ENCODE data around the gene TTC34. TPM values are rescaled to one million over a fixed set of nuclear protein-coding genes. Genes with fewer than 3 reads are reported as not detected.

The TTC34 gene
- total RNA-seq, 2 donors from 2014 or later: under 0.01 to 0.52 TPM

DNA sequence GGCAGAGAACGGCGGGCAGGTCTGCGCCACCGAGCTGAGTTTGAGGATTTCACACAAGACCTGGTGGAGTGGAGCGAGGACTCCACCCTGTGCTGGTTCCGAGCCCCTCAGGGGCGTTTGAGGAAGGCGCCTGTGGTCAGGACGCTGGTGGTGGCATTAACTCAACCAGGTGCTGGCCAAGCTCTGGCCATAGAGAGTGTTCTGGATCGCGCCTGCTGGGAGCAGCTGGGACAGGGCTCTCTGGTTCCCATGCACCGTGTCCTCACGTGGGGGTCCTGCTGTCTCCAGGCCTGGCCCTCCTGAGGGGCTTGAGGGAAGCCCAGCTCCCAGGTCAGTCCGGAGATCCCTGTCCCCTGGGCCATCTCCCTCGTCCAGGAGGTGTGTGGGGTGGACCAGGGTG lies 24.8 kb upstream of the TTC34 start:
- DNase-seq (no peak), ATAC-seq (no peak)
- no peak overlapping the region for H3K27ac ChIP-seq
- H3K27me3 ChIP-seq: no peaks in the 10 kb centered on the region
- H3K4me1 ChIP-seq: peaks cover 5% of the 10 kb centered on the region
- H3K4me3 ChIP-seq: no peak overlapping the region
- H3K9me3 ChIP-seq: no peaks in the 10 kb centered on the region
- intact Hi-C loops (cut with DNase I): no loop called here
- H3K36me3 ChIP-seq (replicated peaks in 1 of 2; ENCODE audit: insufficient read depth in 1 of 2, low read depth in 2 of 2): no peaks in the 10 kb centered on the region
- WGBS, 2 donors: 70% methylated on average over 14 of the region's 15 CpGs; no CpG with 5 or more reads in 1 of the 2 donors
- TF ChIP-seq POLR2A (IDR thresholded peaks at IDR 0.05) (no peak), CTCF (IDR thresholded peaks at IDR 0.05) (no peak)

GRCh38 chr1:2825487-2826189 lies 24.1 kb upstream of the TTC34 start:
- Histone ChIP-seq H3K27ac (no peak overlapping the region), H3K9me3 (no peaks in the 10 kb centered on the region), H3K4me1 (peaks cover 5% of the 10 kb centered on the region), H3K36me3 (replicated peaks in 1 of 2; ENCODE audit: insufficient read depth in 1 of 2, low read depth in 2 of 2) (no peaks in the 10 kb centered on the region), H3K27me3 (no peaks in the 10 kb centered on the region), H3K4me3 (no peak overlapping the region)
- 56 to 70% methylated on average over 13 to 18 of the region's 18 CpGs for WGBS, 2 donors
- ATAC-seq (no peak), DNase-seq (no peak)
- TF ChIP-seq CTCF (IDR thresholded peaks at IDR 0.05) (no peak), POLR2A (IDR thresholded peaks at IDR 0.05) (no peak)
- intact Hi-C loops (cut with DNase I): no loop called here

- H3K27me3 ChIP-seq: no peaks in the 10 kb centered on the region
- DNase-seq: no peak
- intact Hi-C loops (cut with DNase I): no loop called here
- no peak for ATAC-seq
- no peaks in the 10 kb centered on the region for H3K36me3 ChIP-seq (replicated peaks in 1 of 2; ENCODE audit: insufficient read depth in 1 of 2, low read depth in 2 of 2)
- H3K27ac ChIP-seq: no peak overlapping the region
- H3K4me3 ChIP-seq: no peak overlapping the region
- H3K4me1 ChIP-seq: peaks cover 5% of the 10 kb centered on the region
- H3K9me3 ChIP-seq: no peaks in the 10 kb centered on the region
- TF ChIP-seq CTCF (IDR thresholded peaks at IDR 0.05) (no peak), POLR2A (IDR thresholded peaks at IDR 0.05) (no peak)
Measured at GRCh38 chr1:2824999-2825398, 23.5 kb upstream of the TTC34 start.

GRCh38 chr1:2823921-2824610 lies 22.6 kb upstream of the TTC34 start:
- Histone ChIP-seq H3K27ac (no peak overlapping the region), H3K4me1 (peaks cover 5% of the 10 kb centered on the region), H3K4me3 (no peak overlapping the region), H3K36me3 (replicated peaks in 1 of 2; ENCODE audit: insufficient read depth in 1 of 2, low read depth in 2 of 2) (no peaks in the 10 kb centered on the region), H3K9me3 (no peaks in the 10 kb centered on the region), H3K27me3 (no peaks in the 10 kb centered on the region)
- DNase-seq: no peak
- intact Hi-C loops (cut with DNase I): no loop called here
- no peak for TF ChIP-seq CTCF (IDR thresholded peaks at IDR 0.05)
- no peak for TF ChIP-seq POLR2A (IDR thresholded peaks at IDR 0.05)
- no peak for ATAC-seq
- WGBS, 2 donors: 57 to 67% methylated on average over 20 to 22 of the region's 22 CpGs
